ENCODE data around the gene OVOL3.
A peak's percentile ranks its signal among the peaks of the same experiment; 100 is the strongest.
"Not testable (repeated sequence)": the region's sequence is repeated elsewhere in the genome, so short reads cannot be mapped to it uniquely, and the experiment has no call there.

The OVOL3 gene

DNA sequence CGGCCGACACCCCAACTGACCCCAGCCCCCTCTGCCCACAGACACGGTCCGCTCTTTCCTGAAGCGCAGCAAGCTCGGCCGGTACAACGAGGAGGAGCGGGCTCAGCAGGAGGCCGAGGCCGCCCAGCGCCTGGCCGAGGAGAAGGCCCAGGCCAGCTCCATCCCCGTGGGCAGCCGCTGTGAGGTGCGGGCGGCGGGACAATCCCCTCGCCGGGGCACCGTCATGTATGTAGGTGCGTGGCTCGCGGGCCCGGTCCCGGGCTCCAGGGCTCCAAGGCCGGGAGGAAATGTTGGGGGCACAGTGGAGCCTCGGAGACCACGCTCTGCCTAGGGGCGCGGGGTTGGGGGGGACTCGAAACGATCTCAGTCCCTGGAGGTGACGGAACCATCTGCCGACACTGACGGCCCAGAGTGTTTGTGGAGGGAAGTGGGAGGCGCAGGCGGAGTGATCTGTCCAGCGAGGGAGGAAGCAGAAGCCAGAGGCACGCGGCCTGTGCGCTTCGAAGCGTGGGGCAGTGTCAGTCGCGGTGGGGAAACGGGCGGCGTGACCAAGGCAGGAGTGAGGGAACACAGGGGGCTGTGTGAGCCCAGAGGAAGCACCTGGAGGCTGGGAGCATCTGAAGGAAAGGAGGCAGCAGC is 10.7 kb downstream of the OVOL3 start:
- no peak for DNase-seq (ENCODE audit: low read depth in 1 of 2, low spot score in 1 of 2)
- in situ Hi-C loops (cut with HindIII; ENCODE audit: low pct_unique_long_range_greater_than_20kb, low sequenced_read_pairs), result no loop called here
- no peak for TF ChIP-seq JUND (IDR thresholded peaks at IDR 0.05; ENCODE audit: low read depth)

- TF ChIP-seq JUND (IDR thresholded peaks at IDR 0.05; ENCODE audit: low read depth), result no peak
These were observed 14.6 kb downstream of the OVOL3 start for GRCh38 chr19:36125557-36125956.

DNA sequence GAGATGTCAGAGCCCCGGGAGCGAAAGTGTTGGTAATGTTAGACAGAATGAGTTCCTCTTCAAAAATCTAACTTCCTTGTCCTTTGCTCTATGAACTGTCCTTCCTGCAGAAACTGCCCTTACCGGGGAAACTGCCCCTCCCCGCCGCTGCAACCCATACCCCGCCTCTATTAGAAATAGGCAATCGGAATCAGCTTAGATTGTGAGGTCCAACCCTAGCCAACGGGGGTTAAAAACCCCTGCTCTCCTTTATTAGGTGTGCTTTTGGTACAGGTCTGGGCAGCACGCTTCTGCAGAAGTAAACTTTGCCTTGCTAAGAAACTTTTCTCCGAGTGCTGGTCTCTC is 17.4 kb downstream of the OVOL3 start:
- peak in 1 of 2 experiments; percentile 13 for DNase-seq (ENCODE audit: low read depth in 1 of 2, low spot score in 1 of 2)
- in situ Hi-C loops (cut with HindIII; ENCODE audit: low pct_unique_long_range_greater_than_20kb, low sequenced_read_pairs), result no loop called here
- no peak for TF ChIP-seq JUND (IDR thresholded peaks at IDR 0.05; ENCODE audit: low read depth)

More at GRCh38 chr19:36125557-36125956, 14.6 kb downstream of the OVOL3 start:
- in situ Hi-C loops (cut with HindIII; ENCODE audit: low pct_unique_long_range_greater_than_20kb, low sequenced_read_pairs), result no loop called here
- DNase-seq (ENCODE audit: low read depth in 1 of 2, low spot score in 1 of 2), result no peak

GRCh38 chr19:36131221-36131620 is 20.3 kb downstream of the OVOL3 start:
- DNase-seq (ENCODE audit: low read depth in 1 of 2, low spot score in 1 of 2); in situ Hi-C loops (cut with HindIII; ENCODE audit: low pct_unique_long_range_greater_than_20kb, low sequenced_read_pairs): not testable (repeated sequence)

DNA sequence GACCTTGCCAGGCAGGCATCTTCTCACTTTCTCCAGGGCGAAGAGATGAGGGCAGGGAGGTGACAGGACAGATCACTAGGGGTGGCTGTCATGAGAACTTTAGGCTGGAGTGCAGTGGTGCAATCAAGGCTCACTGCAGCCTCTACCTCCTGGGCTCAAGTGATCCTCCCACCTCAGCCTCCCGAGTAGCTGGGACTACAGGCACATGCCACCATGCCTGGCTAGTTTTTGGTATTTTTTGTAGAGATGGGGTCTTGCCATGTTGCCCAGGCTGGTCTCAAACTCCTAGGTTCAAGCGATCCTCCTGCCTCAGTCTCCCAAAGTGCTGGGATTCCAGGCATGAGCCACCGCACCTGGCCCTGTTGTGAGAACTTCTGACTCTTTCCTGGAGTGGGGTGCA is 23.9 kb downstream of the OVOL3 start:
- DNase-seq (ENCODE audit: low read depth in 1 of 2, low spot score in 1 of 2); in situ Hi-C loops (cut with HindIII; ENCODE audit: low pct_unique_long_range_greater_than_20kb, low sequenced_read_pairs): not testable (repeated sequence)

DNA sequence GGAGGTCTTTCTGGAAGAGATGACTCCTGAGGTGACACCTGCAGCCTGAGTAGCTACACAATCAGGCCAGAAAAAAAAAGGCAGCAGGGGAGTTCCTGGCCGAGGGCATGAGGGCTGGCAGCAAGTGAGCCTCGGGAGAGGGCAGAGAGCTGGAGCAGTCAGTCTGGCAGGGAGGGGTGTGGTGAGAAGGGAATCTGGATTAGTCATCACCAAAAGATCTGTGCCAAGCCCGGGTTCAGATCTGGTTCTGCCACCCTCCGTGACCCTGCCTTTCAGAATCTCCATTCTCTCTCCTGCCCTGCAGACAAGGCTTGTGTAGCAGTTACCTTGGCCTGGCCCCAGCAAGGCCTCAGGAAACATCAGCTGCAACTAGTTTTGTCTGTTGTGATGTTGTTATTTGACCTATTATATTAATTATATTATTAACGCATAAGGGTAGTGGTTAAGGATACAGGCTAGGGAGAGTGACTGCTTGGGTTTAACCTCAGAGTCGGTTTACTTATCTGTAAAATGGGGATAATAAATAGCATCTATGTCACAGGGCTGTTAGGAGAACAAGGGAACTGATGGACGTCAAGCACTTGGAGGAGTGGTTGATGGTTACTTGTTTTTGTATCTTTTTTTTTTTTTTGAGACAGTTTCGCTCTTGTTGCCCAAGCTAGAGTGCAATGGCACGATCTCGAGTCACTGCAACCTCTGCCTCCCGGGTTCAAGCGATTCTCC is 26.2 kb downstream of the OVOL3 start:
- peak in 1 of 2 experiments; percentile 58 for DNase-seq (ENCODE audit: low read depth in 1 of 2, low spot score in 1 of 2)
- TF ChIP-seq JUND (IDR thresholded peaks at IDR 0.05; ENCODE audit: low read depth), result 0 out of 2 replicates have a peak, but pooled peaks have one; percentile 27
- in situ Hi-C loops (cut with HindIII; ENCODE audit: low pct_unique_long_range_greater_than_20kb, low sequenced_read_pairs), result no loop called here

DNA sequence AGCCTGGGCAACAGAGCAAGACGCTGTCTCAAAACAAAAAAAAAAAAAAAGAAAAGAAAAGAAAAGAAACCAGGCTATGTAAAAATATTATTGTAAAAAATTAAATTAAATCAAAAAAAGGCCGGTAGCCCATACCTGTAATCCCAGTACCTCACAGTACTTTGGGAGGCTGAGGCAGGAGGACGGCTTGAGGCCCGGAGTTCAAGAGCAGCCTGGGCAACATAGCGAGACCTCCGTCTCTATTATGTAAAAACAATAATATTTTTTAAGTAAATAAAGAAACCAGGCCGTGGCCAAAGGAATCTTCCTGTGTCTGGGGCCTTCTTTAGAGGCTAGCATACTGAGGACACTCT is 28.2 kb downstream of the OVOL3 start:
- no peak for DNase-seq (ENCODE audit: low read depth in 1 of 2, low spot score in 1 of 2)
- TF ChIP-seq JUND (IDR thresholded peaks at IDR 0.05; ENCODE audit: low read depth), result no peak
- in situ Hi-C loops (cut with HindIII; ENCODE audit: low pct_unique_long_range_greater_than_20kb, low sequenced_read_pairs), result no loop called here

DNA sequence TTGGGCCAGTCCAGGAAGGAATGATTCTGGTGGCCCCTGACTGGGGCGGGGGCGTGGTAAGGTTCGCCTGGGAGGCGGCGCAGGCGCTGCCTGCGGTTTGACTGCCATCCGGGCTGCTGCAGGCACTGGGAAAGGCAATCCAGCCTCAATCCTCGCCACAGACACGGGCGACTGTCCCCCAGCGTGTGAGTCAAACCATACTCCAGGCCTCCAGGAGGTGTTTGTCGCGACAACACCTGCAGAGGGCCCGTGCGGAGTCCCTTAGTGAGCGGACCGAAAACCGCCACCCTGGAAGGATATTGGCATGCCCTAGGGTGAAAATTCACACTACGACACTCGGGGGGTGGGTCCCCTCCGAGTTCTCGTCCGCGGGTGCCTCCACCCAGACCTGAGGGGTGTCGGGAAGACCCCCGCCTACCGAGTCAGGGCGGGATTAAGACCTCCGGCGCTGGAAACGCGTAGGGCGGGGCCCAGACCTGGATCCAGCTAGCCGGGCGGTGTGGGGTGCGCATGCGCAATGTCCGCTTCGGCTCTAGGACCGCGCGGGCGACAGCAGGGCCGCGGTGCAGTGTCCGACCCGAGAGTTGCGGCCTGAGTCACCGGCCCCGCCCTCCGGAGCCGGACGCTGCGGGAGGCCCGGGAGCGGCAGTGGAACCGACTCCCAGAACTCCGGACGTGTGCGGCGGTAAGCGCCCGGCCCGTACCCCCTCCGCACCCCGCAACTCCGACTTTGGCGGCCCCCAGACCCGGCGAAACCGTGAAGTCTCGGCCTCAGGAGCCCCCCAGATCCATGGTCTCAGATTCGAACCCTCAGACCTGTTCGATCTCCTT is 28.7 kb downstream of the OVOL3 start, which contains the start of gene CAPNS1:
Gene CAPNS1, plus strand, starts transcription at position 594 of the 831 bp plus-strand sequence. CDS start 946 bp downstream, outside the sequence.
- in situ Hi-C loops (cut with HindIII; ENCODE audit: low pct_unique_long_range_greater_than_20kb, low sequenced_read_pairs), result no loop called here
- DNase-seq (ENCODE audit: low read depth in 1 of 2, low spot score in 1 of 2), result peak; percentile 87 to 95
- no peak for TF ChIP-seq JUND (IDR thresholded peaks at IDR 0.05; ENCODE audit: low read depth)

- no peak for TF ChIP-seq JUND (IDR thresholded peaks at IDR 0.05; ENCODE audit: low read depth)
- DNase-seq (ENCODE audit: low read depth in 1 of 2, low spot score in 1 of 2), result peak; percentile 31 to 71
- in situ Hi-C loops (cut with HindIII; ENCODE audit: low pct_unique_long_range_greater_than_20kb, low sequenced_read_pairs), result no loop called here
These were observed 29.5 kb downstream of the OVOL3 start for GRCh38 chr19:36140304-36141038.

GRCh38 chr19:36141039-36141927 is 30.3 kb downstream of the OVOL3 start:
- no peak for TF ChIP-seq JUND (IDR thresholded peaks at IDR 0.05; ENCODE audit: low read depth)
- in situ Hi-C loops (cut with HindIII; ENCODE audit: low pct_unique_long_range_greater_than_20kb, low sequenced_read_pairs), result no loop called here
- DNase-seq (ENCODE audit: low read depth in 1 of 2, low spot score in 1 of 2), result peak; percentile 86 to 91

DNA sequence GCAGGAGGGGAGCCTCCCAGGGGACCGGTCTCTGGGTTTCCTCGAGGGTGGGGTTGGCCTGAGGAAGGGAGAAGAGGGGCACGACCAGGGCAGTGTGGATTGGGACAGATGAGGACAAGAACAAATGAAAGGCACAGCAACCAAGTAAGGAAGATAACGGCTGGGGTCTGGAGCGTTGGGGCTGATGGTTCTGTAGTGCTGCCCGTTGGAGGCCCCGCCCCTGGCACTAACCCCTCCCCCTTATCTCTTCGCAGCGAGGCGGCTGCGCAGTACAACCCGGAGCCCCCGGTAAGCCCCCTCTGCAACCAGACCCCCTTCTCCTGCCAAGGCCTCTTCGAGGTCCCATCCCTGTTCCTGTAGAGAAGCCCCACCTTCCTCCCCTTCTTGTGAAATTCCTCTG is 31.1 kb downstream of the OVOL3 start:
- no peak for DNase-seq (ENCODE audit: low read depth in 1 of 2, low spot score in 1 of 2)
- in situ Hi-C loops (cut with HindIII; ENCODE audit: low pct_unique_long_range_greater_than_20kb, low sequenced_read_pairs), result no loop called here
- no peak for TF ChIP-seq JUND (IDR thresholded peaks at IDR 0.05; ENCODE audit: low read depth)
